OCI-LY7 (cell line): ENCODE measurements around the gene MRPL28. TPM values are rescaled to one million over a fixed set of nuclear protein-coding genes. Genes with fewer than 3 reads are reported as not detected.

Source experiments
- BruUV-seq: library from RNA; stranded (reverse); fragments of 400-500 nt; replicated peaks from 2 replicates; lab custom pipeline; 2021; lab: Mats Ljungman, UMichigan
- CTCF ChIA-PET: fragments of 300-600 bp; sonication (Branson Sonifier 250); formaldehyde crosslinking; loops from one replicate; lab custom pipeline; 2022; ENCODE audit warnings: antibody characterized with exemption; ENCODE audit not compliant: unreplicated experiment; lab: Charles Lee
- POLR2A ChIA-PET: fragments of 300-600 bp; sonication (Branson Sonifier 250); formaldehyde crosslinking; loops from one replicate; lab custom pipeline; 2022; ENCODE audit warnings: antibody characterized with exemption; lab: Charles Lee
- DNase-seq: peaks from one replicate; pipeline ENCODE4 v3.0.0-alpha.2; 2015; ENCODE audit warnings: low spot score
- H2AFZ ChIP-seq: fragments of 200-600 bp; sonication (generic), shearing (Covaris generic); 2 replicates; pipeline ENCODE4 v1.6.1; 2014; ENCODE audit warnings: mild to moderate bottlenecking, antibody characterized with exemption, low read length, moderate library complexity
- H3K27ac ChIP-seq: fragments of 200-600 bp; sonication (generic); 2 replicates; pipeline ENCODE4 v1.5.1; 2014; ENCODE audit warnings: mixed run types, low read depth, mild to moderate bottlenecking, moderate library complexity, low read length, inconsistent platforms; ENCODE audit not compliant: poor library complexity, severe bottlenecking
- H3K36me3 ChIP-seq: fragments of 200-600 bp; sonication (generic); 2 replicates; pipeline ENCODE4 v1.6.1; 2014; ENCODE audit warnings: mild to moderate bottlenecking, antibody characterized with exemption, low read length, moderate library complexity, mixed read lengths; ENCODE audit not compliant: insufficient read depth
- H3K4me1 ChIP-seq: fragments of 200-600 bp; sonication (generic); 2 replicates; pipeline ENCODE4 v1.5.1; 2014; ENCODE audit warnings: mild to moderate bottlenecking, low read length; ENCODE audit not compliant: insufficient read depth, poor library complexity, severe bottlenecking
- H3K4me2 ChIP-seq: fragments of 200-600 bp; sonication (generic); 2 replicates; pipeline ENCODE4 v1.6.1; 2014; ENCODE audit warnings: mild to moderate bottlenecking, low read length
- H3K4me3 ChIP-seq: fragments of 200-600 bp; sonication (generic); 2 replicates; pipeline ENCODE4 v1.5.1; 2014; ENCODE audit warnings: mild to moderate bottlenecking, low read depth, low read length; ENCODE audit not compliant: poor library complexity, severe bottlenecking
- H3K79me2 ChIP-seq: fragments of 200-600 bp; sonication (generic); 2 replicates; pipeline ENCODE4 v1.6.1; 2016; ENCODE audit warnings: low read depth, mild to moderate bottlenecking, low read length, moderate library complexity, mixed read lengths; ENCODE audit not compliant: insufficient read depth
- H3K9me2 ChIP-seq: fragments of 200-600 bp; sonication (generic); 2 replicates; pipeline ENCODE4 v1.6.1; 2016; ENCODE audit warnings: mild to moderate bottlenecking, low read length, mixed read lengths; ENCODE audit not compliant: insufficient read depth
- H3K9me3 ChIP-seq: fragments of 200-600 bp; sonication (generic); 2 replicates; pipeline ENCODE4 v1.6.1; 2014; ENCODE audit warnings: mild to moderate bottlenecking, mixed run types, low read length, mixed read lengths
- H4K20me1 ChIP-seq: fragments of 200-600 bp; sonication (generic); 2 replicates; pipeline ENCODE4 v1.6.1; 2014; ENCODE audit warnings: mild to moderate bottlenecking, antibody characterized with exemption, low read length, moderate library complexity, mixed read lengths; ENCODE audit not compliant: insufficient read depth
- CTCF ChIP-seq: fragments of 200-600 bp; sonication (generic); conservative IDR thresholded peaks from 2 replicates; pipeline ENCODE4 v1.5.1; 2014; ENCODE audit warnings: mild to moderate bottlenecking, antibody characterized with exemption, low read length, moderate library complexity, mixed read lengths
- EZH2phosphoT487 ChIP-seq: fragments of 200-600 bp; sonication (generic); IDR thresholded peaks from 2 replicates; pipeline ENCODE4 v1.6.1; 2018; ENCODE audit warnings: low read depth, borderline replicate concordance, mild to moderate bottlenecking, mixed run types, antibody characterized with exemption, low read length, moderate library complexity, mixed read lengths
- intact Hi-C: fragments of 100-400 bp; cut with micrococcal nuclease; formaldehyde crosslinking; loops from one replicate; pipeline ENCODE4 v1.10.0; 2022; ENCODE audit not compliant: unreplicated experiment
- total RNA-seq, 2 experiments: library from RNA; depleted of rRNA in 1 of 2; stranded (reverse); fragments of >200 nt in 1 of 2; shearing (Covaris generic) in 1 of 2; gene quantifications; 2 replicates each; pipeline ENCODE4 v1.2.3, GENCODE V29; 2014 to 2022

The MRPL28 gene
- total RNA-seq, 2 experiments from 2014 or later = 84.6 to 113 TPM

- DNase-seq = no peak
- ChIA-PET CTCF (no interaction called here), POLR2A (no interaction called here)
- Histone ChIP-seq H3K79me2 (no peaks in the 10 kb centered on the region; the same call in 1 of the 2 replicates), H3K9me3 (no peaks in the 10 kb centered on the region), H4K20me1 (no peaks in the 10 kb centered on the region), H3K9me2 (no peaks in the 10 kb centered on the region), H3K36me3 (no peaks in the 10 kb centered on the region), H3K4me1 (peaks cover 28% of the 10 kb centered on the region), H2AFZ (no peak overlapping the region), H3K27ac (no peak overlapping the region), H3K4me3 (no peak overlapping the region), H3K4me2 (no peak overlapping the region)
- no TSS peak for BruUV-seq
- intact Hi-C loops = loop anchor here (2.0 kb wide), 1 partner anchor 17 kb away; no protein-coding TSS in a partner anchor
- no peak for TF ChIP-seq CTCF
- no peak for TF ChIP-seq EZH2phosphoT487
These were observed 29.1 kb upstream of the MRPL28 start for GRCh38 chr16:399340-400019.

- Histone ChIP-seq H2AFZ (no peak overlapping the region), H3K4me3 (no peak overlapping the region), H3K79me2 (no peaks in the 10 kb centered on the region; the same call in 1 of the 2 replicates), H3K4me2 (no peak overlapping the region), H3K4me1 (peaks cover 28% of the 10 kb centered on the region), H3K36me3 (no peaks in the 10 kb centered on the region), H3K9me2 (no peaks in the 10 kb centered on the region), H3K27ac (no peak overlapping the region), H4K20me1 (no peaks in the 10 kb centered on the region), H3K9me3 (no peaks in the 10 kb centered on the region)
- no peak for DNase-seq
- TF ChIP-seq CTCF = no peak
- TF ChIP-seq EZH2phosphoT487 = no peak
- no TSS peak for BruUV-seq
- intact Hi-C loops = no loop called here
- POLR2A ChIA-PET = interaction anchor here (0.6 kb wide), 1 partner anchor 13 kb away, joined by 5 read pairs; no protein-coding TSS in a partner anchor
- CTCF ChIA-PET = no interaction called here
These were observed 28.4 kb upstream of the MRPL28 start for GRCh38 chr16:398561-399339.
